ENCODE results near the gene CBX4.

- TF ChIP-seq, protein P1, sequence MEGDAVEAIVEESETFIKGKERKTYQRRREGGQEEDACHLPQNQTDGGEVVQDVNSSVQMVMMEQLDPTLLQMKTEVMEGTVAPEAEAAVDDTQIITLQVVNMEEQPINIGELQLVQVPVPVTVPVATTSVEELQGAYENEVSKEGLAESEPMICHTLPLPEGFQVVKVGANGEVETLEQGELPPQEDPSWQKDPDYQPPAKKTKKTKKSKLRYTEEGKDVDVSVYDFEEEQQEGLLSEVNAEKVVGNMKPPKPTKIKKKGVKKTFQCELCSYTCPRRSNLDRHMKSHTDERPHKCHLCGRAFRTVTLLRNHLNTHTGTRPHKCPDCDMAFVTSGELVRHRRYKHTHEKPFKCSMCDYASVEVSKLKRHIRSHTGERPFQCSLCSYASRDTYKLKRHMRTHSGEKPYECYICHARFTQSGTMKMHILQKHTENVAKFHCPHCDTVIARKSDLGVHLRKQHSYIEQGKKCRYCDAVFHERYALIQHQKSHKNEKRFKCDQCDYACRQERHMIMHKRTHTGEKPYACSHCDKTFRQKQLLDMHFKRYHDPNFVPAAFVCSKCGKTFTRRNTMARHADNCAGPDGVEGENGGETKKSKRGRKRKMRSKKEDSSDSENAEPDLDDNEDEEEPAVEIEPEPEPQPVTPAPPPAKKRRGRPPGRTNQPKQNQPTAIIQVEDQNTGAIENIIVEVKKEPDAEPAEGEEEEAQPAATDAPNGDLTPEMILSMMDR (IDR thresholded peaks at IDR 0.05) = no peak
- no peak for TF ChIP-seq POLR2A (IDR thresholded peaks at IDR 0.05)
These were observed 46.0 kb downstream of the CBX4 start for GRCh38 chr17:79792984-79793923.
